GM12878 (cell line): Measurements from ENCODE around the gene CENPK.
"Not testable (repeated sequence)": the region's sequence is repeated elsewhere in the genome, so short reads cannot be mapped to it uniquely, and the experiment has no call there.

Experiments
- ATF3 ChIP-seq: IDR thresholded peaks from 2 replicates; pipeline ENCODE4 v1.6.1; 2011; ENCODE audit warnings: low read depth, mild to moderate bottlenecking, low read length, moderate library complexity, borderline replicate concordance; ENCODE audit errors: extremely low read depth
- BCL3 ChIP-seq: IDR thresholded peaks from 2 replicates; pipeline ENCODE4 v1.6.1; 2011; ENCODE audit warnings: borderline replicate concordance, low read depth, mild to moderate bottlenecking, moderate library complexity, low read length; ENCODE audit not compliant: insufficient read depth, poor library complexity, severe bottlenecking
- CTCF ChIP-seq, 3 experiments: IDR thresholded peaks in 2 of 3; conservative IDR thresholded peaks in 1 of 3; 2 replicates each; pipeline ENCODE4 v1.5.1; 2011; ENCODE audit warnings: low read depth in 3 of 3, low read length in 3 of 3, mild to moderate bottlenecking in 3 of 3, control low read depth in 2 of 3, moderate library complexity in 2 of 3, inconsistent platforms in 1 of 3, mixed read lengths in 1 of 3; ENCODE audit not compliant: control insufficient read depth in 2 of 3, insufficient read depth in 1 of 3; ENCODE audit errors: extremely low read depth in 1 of 3
- E4F1 ChIP-seq: fragments of 450-650 bp; IDR thresholded peaks from 2 replicates; pipeline ENCODE4 v1.6.1; 2018; ENCODE audit warnings: borderline replicate concordance, mild to moderate bottlenecking; ENCODE audit not compliant: partially characterized antibody
- MXI1 ChIP-seq: fragments of 150-350 bp; IDR thresholded peaks from 2 replicates; pipeline ENCODE4 v1.6.1; 2011; ENCODE audit warnings: low read depth, mild to moderate bottlenecking, inconsistent platforms, low read length, improper control_type of control experiment
- MYB ChIP-seq: fragments of 150-350 bp; IDR thresholded peaks from 2 replicates; pipeline ENCODE4 v1.6.1; 2014; ENCODE audit warnings: mild to moderate bottlenecking, low read depth, low read length, borderline replicate concordance
- REST ChIP-seq: IDR thresholded peaks from 2 replicates; pipeline ENCODE4 v1.6.1; 2012; ENCODE audit warnings: mild to moderate bottlenecking, low read depth, low read length
- RFX5 ChIP-seq: IDR thresholded peaks from 2 replicates; pipeline ENCODE4 v1.6.1; 2011; ENCODE audit warnings: low read depth, low read length, improper control_type of control experiment
- SUZ12 ChIP-seq: fragments of 200-600 bp; sonication (generic); IDR thresholded peaks from one replicate; pipeline ENCODE4 v1.6.1; 2018; ENCODE audit warnings: antibody characterized with exemption, mild to moderate bottlenecking; ENCODE audit not compliant: unreplicated experiment

- TF ChIP-seq RFX5; BCL3; CTCF (IDR thresholded peaks at IDR 0.05 in 2 of 3, conservative IDR thresholded peaks at IDR 0.05 in 1 of 3; ENCODE audit: control insufficient read depth in 2 of 3, extremely low read depth in 1 of 3, insufficient read depth in 1 of 3, low read depth in 3 of 3, low read length in 3 of 3); REST; ATF3; SUZ12; MYB; E4F1; MXI1: not testable (repeated sequence)
Observed at GRCh38 chr5:65488038-65488687, 74.8 kb downstream of the CENPK start.
